ENCODE data around the gene MACROD2.

- TF ChIP-seq, protein P1, sequence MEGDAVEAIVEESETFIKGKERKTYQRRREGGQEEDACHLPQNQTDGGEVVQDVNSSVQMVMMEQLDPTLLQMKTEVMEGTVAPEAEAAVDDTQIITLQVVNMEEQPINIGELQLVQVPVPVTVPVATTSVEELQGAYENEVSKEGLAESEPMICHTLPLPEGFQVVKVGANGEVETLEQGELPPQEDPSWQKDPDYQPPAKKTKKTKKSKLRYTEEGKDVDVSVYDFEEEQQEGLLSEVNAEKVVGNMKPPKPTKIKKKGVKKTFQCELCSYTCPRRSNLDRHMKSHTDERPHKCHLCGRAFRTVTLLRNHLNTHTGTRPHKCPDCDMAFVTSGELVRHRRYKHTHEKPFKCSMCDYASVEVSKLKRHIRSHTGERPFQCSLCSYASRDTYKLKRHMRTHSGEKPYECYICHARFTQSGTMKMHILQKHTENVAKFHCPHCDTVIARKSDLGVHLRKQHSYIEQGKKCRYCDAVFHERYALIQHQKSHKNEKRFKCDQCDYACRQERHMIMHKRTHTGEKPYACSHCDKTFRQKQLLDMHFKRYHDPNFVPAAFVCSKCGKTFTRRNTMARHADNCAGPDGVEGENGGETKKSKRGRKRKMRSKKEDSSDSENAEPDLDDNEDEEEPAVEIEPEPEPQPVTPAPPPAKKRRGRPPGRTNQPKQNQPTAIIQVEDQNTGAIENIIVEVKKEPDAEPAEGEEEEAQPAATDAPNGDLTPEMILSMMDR (IDR thresholded peaks at IDR 0.05): no peak
- TF ChIP-seq POLR2A (IDR thresholded peaks at IDR 0.05): no peak
These were observed 2074.2 kb downstream of the MACROD2 start for GRCh38 chr20:16069389-16070010.
